ENCODE results near the gene AADAT. TPM values are rescaled to one million over a fixed set of nuclear protein-coding genes. Genes with fewer than 3 reads are reported as not detected.

The AADAT gene
- total RNA-seq, 1 experiment from 2014 or later, result 8.4 TPM

DNA sequence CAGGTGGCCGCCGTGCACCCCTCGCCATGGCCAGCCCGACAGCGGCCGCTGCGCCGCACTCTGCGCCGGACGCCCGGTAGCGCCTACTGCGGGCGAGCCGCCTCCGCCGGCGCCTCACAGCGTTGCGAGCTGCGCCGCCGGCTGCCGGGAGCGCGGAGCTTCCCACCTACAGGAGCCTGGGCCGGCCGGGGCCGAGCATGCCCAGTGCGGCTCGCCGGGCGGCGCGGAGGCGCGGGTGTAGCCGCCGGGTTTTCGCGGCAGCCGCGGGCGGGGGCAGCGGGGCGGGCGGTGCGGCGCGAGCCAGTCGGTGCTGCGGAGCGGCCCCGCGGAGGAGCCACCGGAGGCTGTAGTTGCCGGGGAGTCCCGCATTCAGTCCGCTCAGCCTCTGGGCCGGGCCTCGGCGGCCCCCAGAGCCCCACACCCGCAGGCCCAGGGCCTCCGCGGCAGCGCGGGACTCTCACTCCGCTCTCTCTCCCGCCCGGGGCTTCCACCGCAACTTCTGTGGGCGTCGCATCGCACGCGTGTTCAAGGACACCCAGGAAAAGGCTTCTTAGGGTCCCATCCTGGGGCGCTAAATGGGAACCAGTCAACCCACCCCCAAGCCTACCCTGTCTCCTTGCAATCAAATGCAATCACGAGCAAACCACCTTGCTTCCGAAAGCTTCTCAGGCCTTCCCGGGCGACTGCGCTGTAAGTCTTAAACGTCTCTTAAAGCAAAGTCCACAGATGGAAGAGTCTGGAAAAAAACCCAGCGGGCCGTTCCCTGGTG, 63.3 kb downstream of the AADAT start, which contains the start of gene MFAP3L:
MFAP3L (minus strand) TSS at position 143 of the 769 bp plus-strand sequence. CDS start 20,518 bp downstream, outside the sequence.
- no peaks in the 10 kb centered on the region for H3K36me3 ChIP-seq (ENCODE audit: control insufficient read depth, insufficient read depth, low read length)
- TSS peak; percentile 81 for BruUV-seq (replicated peaks)
- H3K9me3 Mint-ChIP-seq (ENCODE audit: unreplicated experiment), result no peaks in the 10 kb centered on the region
- H3K36me3 Mint-ChIP-seq (ENCODE audit: insufficient read depth, unreplicated experiment), result peaks cover 7% of the 10 kb centered on the region
- ChIA-PET CTCF (interaction anchor here (0.5 to 0.6 kb wide), 3 partner anchors 12 to 1188 kb away, joined by 3 to 4 read pairs (median 3); no protein-coding TSS in a partner anchor), POLR2A (no interaction called here)
- H3K4me3 Mint-ChIP-seq (ENCODE audit: unreplicated experiment), result peak within 1 kb of the TSS; percentile 84
- DNase-seq, result peak; percentile 85 to 94
- intact Hi-C loops (cut with micrococcal nuclease; ENCODE audit: unreplicated experiment), result loop anchor here (1.0 to 5.0 kb wide), 6 partner anchors 49 to 269 kb away; partner anchors contain the start of genes AADAT and HPF1
- H3K27me3 Mint-ChIP-seq (ENCODE audit: insufficient read depth, unreplicated experiment), result peaks cover 17% of the 10 kb centered on the region
- peaks cover 4% of the 10 kb centered on the region for H3K27me3 ChIP-seq (replicated peaks; ENCODE audit: control insufficient read depth, insufficient read depth, low read length)
- no peaks in the 10 kb centered on the region for H3K4me1 Mint-ChIP-seq (ENCODE audit: low read depth, unreplicated experiment)
- H3K4me3 ChIP-seq (ENCODE audit: low read depth, low read length), result peak within 1 kb of the TSS; percentile 78
- no peaks in the 10 kb centered on the region; the same call in 1 of the 2 replicates for H3K4me1 ChIP-seq
- TF ChIP-seq, protein P1, sequence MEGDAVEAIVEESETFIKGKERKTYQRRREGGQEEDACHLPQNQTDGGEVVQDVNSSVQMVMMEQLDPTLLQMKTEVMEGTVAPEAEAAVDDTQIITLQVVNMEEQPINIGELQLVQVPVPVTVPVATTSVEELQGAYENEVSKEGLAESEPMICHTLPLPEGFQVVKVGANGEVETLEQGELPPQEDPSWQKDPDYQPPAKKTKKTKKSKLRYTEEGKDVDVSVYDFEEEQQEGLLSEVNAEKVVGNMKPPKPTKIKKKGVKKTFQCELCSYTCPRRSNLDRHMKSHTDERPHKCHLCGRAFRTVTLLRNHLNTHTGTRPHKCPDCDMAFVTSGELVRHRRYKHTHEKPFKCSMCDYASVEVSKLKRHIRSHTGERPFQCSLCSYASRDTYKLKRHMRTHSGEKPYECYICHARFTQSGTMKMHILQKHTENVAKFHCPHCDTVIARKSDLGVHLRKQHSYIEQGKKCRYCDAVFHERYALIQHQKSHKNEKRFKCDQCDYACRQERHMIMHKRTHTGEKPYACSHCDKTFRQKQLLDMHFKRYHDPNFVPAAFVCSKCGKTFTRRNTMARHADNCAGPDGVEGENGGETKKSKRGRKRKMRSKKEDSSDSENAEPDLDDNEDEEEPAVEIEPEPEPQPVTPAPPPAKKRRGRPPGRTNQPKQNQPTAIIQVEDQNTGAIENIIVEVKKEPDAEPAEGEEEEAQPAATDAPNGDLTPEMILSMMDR (IDR thresholded peaks at IDR 0.05; ENCODE audit: insufficient read depth in 1 of 2, low read depth in 1 of 2, low read length in 1 of 2, severe bottlenecking in 1 of 2, unreplicated experiment in 1 of 2), result no peak
- H3K27ac Mint-ChIP-seq (ENCODE audit: unreplicated experiment), result peak within 1 kb of the TSS; percentile 51
- H3K9me3 ChIP-seq, result no peaks in the 10 kb centered on the region

DNA sequence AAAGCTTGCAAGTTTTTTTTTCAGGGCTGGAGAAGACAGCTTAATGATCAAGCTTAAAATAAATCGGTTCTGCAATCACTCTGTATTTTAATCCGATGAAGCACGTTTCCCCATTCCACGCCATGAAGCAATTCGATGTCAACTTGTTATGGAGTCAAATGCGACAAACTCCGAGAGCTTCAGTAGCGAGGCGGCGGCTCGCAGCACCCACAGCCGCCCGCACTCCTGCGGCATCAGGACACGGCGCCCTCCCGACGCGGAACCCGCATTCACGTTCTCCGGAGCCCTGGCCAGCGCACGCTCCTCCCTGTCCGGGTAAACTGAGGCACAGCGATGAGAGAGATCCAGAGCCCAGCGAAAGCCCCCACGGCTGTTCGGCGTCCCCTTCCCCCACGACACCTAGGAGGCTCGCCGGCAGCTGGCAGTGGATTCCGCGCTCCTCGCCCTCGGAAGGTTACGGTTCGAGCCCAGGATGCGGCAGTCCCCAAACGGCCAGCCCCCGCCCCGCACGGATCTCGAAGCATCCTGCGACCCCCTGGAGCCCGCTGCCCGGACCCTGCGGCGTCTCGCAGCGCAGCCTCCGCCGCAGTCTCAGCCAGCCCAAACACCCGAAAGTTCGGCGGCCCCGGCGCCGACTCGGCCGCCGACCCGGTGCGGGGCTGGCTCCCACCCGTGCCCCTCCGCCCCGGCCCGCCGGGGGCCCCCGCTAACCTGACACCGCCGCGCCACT, 64.1 kb downstream of the AADAT start:
- TF ChIP-seq, protein P1 (IDR thresholded peaks at IDR 0.05; ENCODE audit: insufficient read depth in 1 of 2, low read depth in 1 of 2, low read length in 1 of 2, severe bottlenecking in 1 of 2, unreplicated experiment in 1 of 2), result no peak
- H3K27ac Mint-ChIP-seq (ENCODE audit: unreplicated experiment), result no peak overlapping the region
- peak; percentile 10 to 34 for DNase-seq
- H3K4me1 Mint-ChIP-seq (ENCODE audit: low read depth, unreplicated experiment), result no peaks in the 10 kb centered on the region
- H3K9me3 ChIP-seq, result no peaks in the 10 kb centered on the region
- POLR2A ChIA-PET, result no interaction called here
- H3K4me3 ChIP-seq (ENCODE audit: low read depth, low read length), result peak overlapping the region; percentile 78
- H3K36me3 ChIP-seq (ENCODE audit: control insufficient read depth, insufficient read depth, low read length), result no peaks in the 10 kb centered on the region
- peaks cover 4% of the 10 kb centered on the region for H3K27me3 ChIP-seq (replicated peaks; ENCODE audit: control insufficient read depth, insufficient read depth, low read length)
- intact Hi-C loops (cut with micrococcal nuclease; ENCODE audit: unreplicated experiment), result loop anchor here (2.0 to 5.0 kb wide), 4 partner anchors 48 to 228 kb away; no protein-coding TSS in a partner anchor
- H3K4me3 Mint-ChIP-seq (ENCODE audit: unreplicated experiment), result peak overlapping the region; percentile 84
- H3K4me1 ChIP-seq, result no peaks in the 10 kb centered on the region; the same call in 1 of the 2 replicates
- no TSS peak for BruUV-seq (replicated peaks)
- H3K27me3 Mint-ChIP-seq (ENCODE audit: insufficient read depth, unreplicated experiment), result peaks cover 19% of the 10 kb centered on the region
- CTCF ChIA-PET, result interaction anchor here (0.6 kb wide), 1 partner anchor 234 kb away, joined by 3 read pairs; no protein-coding TSS in a partner anchor
- no peaks in the 10 kb centered on the region for H3K9me3 Mint-ChIP-seq (ENCODE audit: unreplicated experiment)
- H3K36me3 Mint-ChIP-seq (ENCODE audit: insufficient read depth, unreplicated experiment), result peaks cover 7% of the 10 kb centered on the region

- H3K9me3 ChIP-seq, result no peaks in the 10 kb centered on the region
- TF ChIP-seq, protein P1 (IDR thresholded peaks at IDR 0.05; ENCODE audit: insufficient read depth in 1 of 2, low read depth in 1 of 2, low read length in 1 of 2, severe bottlenecking in 1 of 2, unreplicated experiment in 1 of 2), result no peak
- no peak overlapping the region for H3K4me3 ChIP-seq (ENCODE audit: low read depth, low read length)
- POLR2A ChIA-PET, result no interaction called here
- intact Hi-C loops (cut with micrococcal nuclease; ENCODE audit: unreplicated experiment), result no loop called here
- H3K4me1 ChIP-seq, result no peaks in the 10 kb centered on the region
- no peak for DNase-seq
- H3K9me3 Mint-ChIP-seq (ENCODE audit: unreplicated experiment), result no peaks in the 10 kb centered on the region
- H3K27ac Mint-ChIP-seq (ENCODE audit: unreplicated experiment), result no peak overlapping the region
- H3K27me3 ChIP-seq (replicated peaks; ENCODE audit: control insufficient read depth, insufficient read depth, low read length), result peaks cover 1% of the 10 kb centered on the region; the same call in 1 of the 2 replicates
- no peak overlapping the region for H3K4me3 Mint-ChIP-seq (ENCODE audit: unreplicated experiment)
- H3K36me3 Mint-ChIP-seq (ENCODE audit: insufficient read depth, unreplicated experiment), result peaks cover 3% of the 10 kb centered on the region
- H3K36me3 ChIP-seq (ENCODE audit: control insufficient read depth, insufficient read depth, low read length), result no peaks in the 10 kb centered on the region
- BruUV-seq (replicated peaks), result no TSS peak
- CTCF ChIA-PET, result interaction anchor here (0.6 kb wide), 1 partner anchor 116 kb away, joined by 3 read pairs; no protein-coding TSS in a partner anchor
- H3K4me1 Mint-ChIP-seq (ENCODE audit: low read depth, unreplicated experiment), result no peaks in the 10 kb centered on the region
- H3K27me3 Mint-ChIP-seq (ENCODE audit: insufficient read depth, unreplicated experiment), result peaks cover 10% of the 10 kb centered on the region
These were observed 67.5 kb downstream of the AADAT start for GRCh38 chr4:170022211-170022610.
